ENCODE data around the gene GPC6. TPM values are rescaled to one million over a fixed set of nuclear protein-coding genes. Genes with fewer than 3 reads are reported as not detected.

Gene GPC6
- total and polyA plus RNA-seq, 2 donors (not counting 1 experiment from before 2014, with no cell fraction given) = not detected

- no peaks in the 10 kb centered on the region for H3K79me2 ChIP-seq (ENCODE audit: control insufficient read depth, insufficient read depth, low read length)
- CTCF ChIA-PET = no interaction called here
- H3K9ac ChIP-seq (ENCODE audit: low read length) = no peak overlapping the region
- POLR2A ChIA-PET = no interaction called here
- DNase-seq = no peak
- H3K36me3 ChIP-seq (replicated peaks in 1 of 2; ENCODE audit: control extremely low read depth in 1 of 2, control insufficient read depth in 1 of 2, extremely low read depth in 1 of 2, insufficient read depth in 2 of 2, low read length in 1 of 2) = no peaks in the 10 kb centered on the region
- H3K4me1 ChIP-seq (ENCODE audit: control insufficient read depth in 2 of 2, insufficient read depth in 2 of 2, low read length in 2 of 2) = peaks cover 4 to 16% of the 10 kb centered on the region in 2 donors
- WGBS (ENCODE audit: insufficient coverage) = no CpG with 5 or more reads among the region's 2 CpGs
- Mint-ChIP-seq H3K9me3 (ENCODE audit: insufficient read depth) (no peaks in the 10 kb centered on the region), H3K4me3 (no peak overlapping the region), H3K27ac (no peak overlapping the region), H3K4me1 (peaks cover 19% of the 10 kb centered on the region), H3K27me3 (no peaks in the 10 kb centered on the region)
- no peaks in the 10 kb centered on the region for H4K20me1 ChIP-seq (ENCODE audit: control insufficient read depth, insufficient read depth, low read length, poor library complexity, severe bottlenecking)
- no peak overlapping the region for H2AFZ ChIP-seq (ENCODE audit: insufficient read depth, low read depth, low read length, poor library complexity, severe bottlenecking)
- intact Hi-C loops (cut with micrococcal nuclease) = no loop called here
- H3K27ac ChIP-seq (ENCODE audit: low read length in 2 of 2) = no peak overlapping the region
- no peak overlapping the region for H3K4me3 ChIP-seq (ENCODE audit: control extremely low read depth in 1 of 5, extremely low read depth in 1 of 5, insufficient read depth in 1 of 5, low read depth in 2 of 5, low read length in 4 of 5)
- no peak for ATAC-seq (ENCODE audit: low read depth)
- TF ChIP-seq EZH2 (IDR thresholded peaks at IDR 0.05; ENCODE audit: borderline replicate concordance, insufficient read depth, low read depth, low read length, poor library complexity, severe bottlenecking) = no peak
- TF ChIP-seq CTCF (IDR thresholded peaks at IDR 0.05) = no peak
- H3K27me3 ChIP-seq (replicated peaks in 1 of 4; ENCODE audit: control extremely low read depth in 1 of 4, control insufficient read depth in 3 of 4, insufficient read depth in 4 of 4, low read length in 3 of 4) = no peaks in the 10 kb centered on the region
- H3K9me3 ChIP-seq (ENCODE audit: control extremely low read depth in 1 of 3, control insufficient read depth in 2 of 3, insufficient read depth in 1 of 3, low read length in 2 of 3) = no peaks in the 10 kb centered on the region
- H3K4me2 ChIP-seq (replicated peaks; ENCODE audit: low read depth, low read length, poor library complexity, severe bottlenecking) = no peak overlapping the region
These were observed 1006.3 kb downstream of the GPC6 start for GRCh38 chr13:94232956-94233355.

GRCh38 chr13:94233401-94233800 lies 1006.8 kb downstream of the GPC6 start:
- Histone ChIP-seq H4K20me1 (ENCODE audit: control insufficient read depth, insufficient read depth, low read length, poor library complexity, severe bottlenecking) (no peaks in the 10 kb centered on the region), H3K36me3 (replicated peaks in 1 of 2; ENCODE audit: control extremely low read depth in 1 of 2, control insufficient read depth in 1 of 2, extremely low read depth in 1 of 2, insufficient read depth in 2 of 2, low read length in 1 of 2) (no peaks in the 10 kb centered on the region), H3K9me3 (ENCODE audit: control extremely low read depth in 1 of 3, control insufficient read depth in 2 of 3, insufficient read depth in 1 of 3, low read length in 2 of 3) (no peaks in the 10 kb centered on the region), H3K4me2 (replicated peaks; ENCODE audit: low read depth, low read length, poor library complexity, severe bottlenecking) (no peak overlapping the region), H3K9ac (ENCODE audit: low read length) (no peak overlapping the region), H3K4me1 (ENCODE audit: control insufficient read depth in 2 of 2, insufficient read depth in 2 of 2, low read length in 2 of 2) (peaks cover 4 to 16% of the 10 kb centered on the region in 2 donors), H3K4me3 (ENCODE audit: control extremely low read depth in 1 of 5, extremely low read depth in 1 of 5, insufficient read depth in 1 of 5, low read depth in 2 of 5, low read length in 4 of 5) (no peak overlapping the region), H3K79me2 (ENCODE audit: control insufficient read depth, insufficient read depth, low read length) (no peaks in the 10 kb centered on the region), H2AFZ (ENCODE audit: insufficient read depth, low read depth, low read length, poor library complexity, severe bottlenecking) (no peak overlapping the region), H3K27me3 (replicated peaks in 1 of 4; ENCODE audit: control extremely low read depth in 1 of 4, control insufficient read depth in 3 of 4, insufficient read depth in 4 of 4, low read length in 3 of 4) (no peaks in the 10 kb centered on the region), H3K27ac (ENCODE audit: low read length in 2 of 2) (no peak overlapping the region)
- H3K27ac Mint-ChIP-seq = no peak overlapping the region
- CTCF ChIA-PET = no interaction called here
- DNase-seq = no peak
- H3K9me3 Mint-ChIP-seq (ENCODE audit: insufficient read depth) = no peaks in the 10 kb centered on the region
- no peaks in the 10 kb centered on the region for H3K27me3 Mint-ChIP-seq
- 78% methylated on average over 3 of the region's 5 CpGs for WGBS (ENCODE audit: insufficient coverage)
- TF ChIP-seq EZH2 (IDR thresholded peaks at IDR 0.05; ENCODE audit: borderline replicate concordance, insufficient read depth, low read depth, low read length, poor library complexity, severe bottlenecking) = no peak
- TF ChIP-seq CTCF (IDR thresholded peaks at IDR 0.05) = no peak
- no peak overlapping the region for H3K4me3 Mint-ChIP-seq
- POLR2A ChIA-PET = no interaction called here
- peaks cover 20% of the 10 kb centered on the region for H3K4me1 Mint-ChIP-seq
- intact Hi-C loops (cut with micrococcal nuclease) = no loop called here
- ATAC-seq (ENCODE audit: low read depth) = no peak

Data from B cell (primary cell).